HT-29 (cell line): ENCODE results near the gene TRPV4. TPM values are rescaled to one million over a fixed set of nuclear protein-coding genes. Genes with fewer than 3 reads are reported as not detected.
"Not testable (repeated sequence)": the region's sequence is repeated elsewhere in the genome, so short reads cannot be mapped to it uniquely, and the experiment has no call there.

Experiments
- DNase-seq: peaks from one replicate; pipeline ENCODE4 v3.0.0-alpha.2; 2015; ENCODE audit warnings: low spot score
- total RNA-seq: library from RNA; depleted of rRNA; stranded (reverse); fragments of >200 nt; shearing (Covaris generic); gene quantifications from 2 replicates; pipeline ENCODE4 v1.2.3, GENCODE V29; 2014; rRNA removed

The TRPV4 gene
- total RNA-seq: 0.05 TPM in 1 of 2 replicates, not detected in the other

DNA sequence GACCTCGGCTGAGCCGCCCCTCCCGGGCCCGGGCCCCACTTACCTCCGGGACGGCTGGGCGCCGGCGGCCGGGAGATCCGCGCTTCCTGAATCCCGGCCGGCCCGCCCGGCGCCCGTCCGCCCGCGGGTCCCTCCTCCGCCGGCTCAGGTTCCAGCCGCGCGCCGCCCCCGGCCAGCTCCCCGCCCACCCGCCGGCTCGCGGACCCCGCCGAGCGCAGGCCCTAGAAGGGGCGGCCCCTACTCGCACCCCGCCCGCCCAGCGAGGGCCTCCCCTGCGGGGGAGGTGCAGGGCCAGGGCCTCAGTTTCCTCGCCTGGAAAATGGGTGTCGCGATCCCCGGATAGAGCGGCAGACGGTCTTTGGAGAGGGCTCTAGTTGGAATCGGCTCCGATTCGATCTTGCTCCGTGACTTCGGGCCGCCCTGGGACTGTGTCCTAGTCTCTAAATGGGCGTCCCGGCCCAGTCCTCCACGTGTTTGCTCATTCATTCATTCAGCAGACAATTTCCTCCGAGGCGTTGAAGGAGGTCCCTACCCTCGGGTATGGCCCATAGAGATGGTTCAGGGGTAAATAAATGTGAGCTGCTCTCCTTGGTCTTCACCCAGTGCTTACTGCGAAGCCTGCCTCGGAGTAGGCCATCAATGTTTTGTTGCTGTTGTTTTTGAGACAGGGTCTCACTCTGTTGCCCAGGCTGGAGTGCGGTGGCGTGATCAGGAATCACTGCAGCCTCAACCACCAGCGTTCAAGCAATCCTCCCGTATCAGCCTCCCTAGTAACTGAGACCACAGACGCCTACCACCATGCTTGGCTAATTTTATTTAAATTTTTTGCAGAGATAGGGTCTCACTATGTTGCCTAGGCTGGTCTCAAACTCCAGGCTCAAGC lies at the start of gene TRPV4:
Gene TRPV4 (minus strand): TSS at position 92 of the 883 bp plus-strand sequence. CDS start 18,602 bp downstream, outside the sequence.
- DNase-seq: no peak

DNA sequence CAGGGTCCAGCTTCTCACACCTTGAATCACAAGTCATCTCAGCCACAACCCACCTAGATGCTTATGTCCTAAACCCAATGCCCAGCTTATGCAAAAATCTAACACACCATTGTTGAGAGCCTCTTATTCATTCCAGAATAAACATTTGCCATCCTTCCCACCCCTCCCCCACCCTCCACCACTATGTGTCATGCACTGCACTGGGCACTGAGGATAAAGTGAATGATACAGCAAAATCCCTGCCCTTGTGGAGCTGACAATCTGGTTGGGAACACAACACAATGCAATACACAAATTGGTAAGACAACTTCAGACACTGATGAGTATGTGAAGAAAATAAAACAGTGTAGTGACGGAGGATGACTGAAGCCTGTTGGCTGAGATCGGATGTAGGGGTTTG lies 48.6 kb upstream of the TRPV4 start:
- DNase-seq: no peak

DNA sequence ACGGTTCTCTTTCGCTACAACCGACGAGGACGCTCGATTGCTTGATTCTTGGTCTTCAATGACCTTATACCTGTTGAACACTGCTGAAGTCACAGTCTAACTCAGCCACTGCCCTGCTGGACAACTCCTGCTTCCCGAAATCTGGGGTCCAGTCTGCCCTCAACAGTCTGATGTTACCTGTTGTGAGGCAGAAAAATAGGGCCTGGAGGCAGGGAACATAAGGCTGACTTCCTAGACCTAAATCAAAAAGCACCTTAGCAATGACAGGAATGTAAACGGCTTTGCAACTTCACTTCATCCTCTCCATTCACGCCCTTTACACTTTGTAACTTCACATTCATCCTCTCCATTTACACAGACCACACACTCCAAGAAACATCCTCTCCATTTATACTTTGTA lies 47.7 kb upstream of the TRPV4 start:
- DNase-seq: peak; percentile 10

DNA sequence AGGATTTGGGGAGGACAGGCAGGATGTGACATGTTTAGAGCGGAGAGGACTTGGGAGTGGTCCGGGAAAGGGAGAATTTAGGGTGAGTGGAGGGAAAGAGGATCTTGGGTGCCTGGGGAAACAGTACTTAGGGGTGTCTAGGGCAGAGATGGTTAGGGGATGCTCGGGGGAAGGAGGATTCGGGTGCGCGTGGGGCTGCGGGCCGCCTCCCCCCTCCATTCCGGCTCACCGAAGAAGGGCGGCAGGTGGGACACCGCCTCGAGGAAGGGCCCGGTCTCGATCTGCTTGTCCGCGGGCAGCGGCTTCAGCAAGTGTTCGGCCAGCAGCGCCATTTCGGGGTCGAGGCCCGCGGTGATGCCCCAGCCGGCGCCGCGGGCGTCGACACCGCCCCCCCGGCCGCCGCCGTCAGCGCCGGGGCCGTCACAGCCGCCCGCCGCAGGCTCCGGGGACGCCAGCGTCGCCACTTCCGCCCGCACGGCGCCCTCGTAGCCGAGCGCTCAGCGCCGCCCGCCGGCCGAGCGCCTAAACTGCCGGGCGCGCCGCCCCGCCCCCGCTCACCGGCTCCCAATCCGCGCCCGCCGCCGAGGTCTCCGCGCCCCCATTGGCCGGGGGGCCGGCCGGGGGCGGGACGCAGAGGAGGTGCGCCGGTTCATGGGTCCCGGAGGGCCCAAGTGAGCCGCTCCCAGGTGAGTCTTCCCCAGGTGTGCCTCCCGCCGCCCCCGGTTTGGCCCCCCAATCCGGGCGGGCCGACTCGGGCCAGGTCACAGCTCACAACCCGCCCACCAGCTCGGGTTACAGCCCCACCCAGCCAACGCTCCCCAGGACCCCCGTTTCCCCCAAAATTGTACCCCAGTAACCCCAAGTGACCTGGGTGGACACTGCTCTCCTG lies 47.1 kb upstream of the TRPV4 start, which contains the start of gene GLTP:
Gene GLTP (minus strand): TSS at position 499 of the 889 bp plus-strand sequence. CDS start 167 bp downstream, at position 332.
- DNase-seq: peak; percentile 89

DNA sequence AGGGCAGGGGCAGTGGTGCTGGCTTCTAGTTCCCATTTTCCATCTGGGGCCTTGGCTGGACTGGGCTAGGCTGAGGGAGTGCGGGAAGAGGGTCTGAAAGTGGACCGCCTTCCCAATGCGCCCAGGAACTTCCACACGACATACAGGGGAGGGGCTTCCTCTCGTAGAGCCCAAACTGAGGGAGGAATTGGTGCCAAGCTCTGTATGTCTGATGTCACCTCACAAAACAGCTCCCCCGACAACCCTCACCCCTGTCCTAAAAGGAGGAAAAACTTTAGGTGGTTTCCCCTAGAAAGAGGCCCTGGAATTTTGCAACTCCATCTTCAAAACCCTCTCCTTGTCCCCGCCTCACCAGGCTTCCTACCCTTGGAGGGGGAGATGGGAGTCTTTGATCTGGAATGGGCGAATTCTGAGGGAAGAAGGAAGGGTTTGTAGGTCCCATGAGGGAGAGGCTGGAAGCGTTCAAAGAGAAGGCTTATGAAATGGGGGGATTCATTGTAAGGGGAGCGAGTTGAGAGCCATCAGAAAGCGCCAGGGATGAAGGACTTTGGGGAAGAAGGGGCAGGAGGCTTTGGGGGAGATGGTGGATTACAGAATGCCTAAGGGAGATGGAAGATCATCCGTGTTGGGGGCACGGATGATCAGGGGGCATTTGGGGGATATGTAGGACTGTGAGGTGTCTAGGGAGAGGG lies 46.3 kb upstream of the TRPV4 start:
- DNase-seq: peak; percentile 7

DNA sequence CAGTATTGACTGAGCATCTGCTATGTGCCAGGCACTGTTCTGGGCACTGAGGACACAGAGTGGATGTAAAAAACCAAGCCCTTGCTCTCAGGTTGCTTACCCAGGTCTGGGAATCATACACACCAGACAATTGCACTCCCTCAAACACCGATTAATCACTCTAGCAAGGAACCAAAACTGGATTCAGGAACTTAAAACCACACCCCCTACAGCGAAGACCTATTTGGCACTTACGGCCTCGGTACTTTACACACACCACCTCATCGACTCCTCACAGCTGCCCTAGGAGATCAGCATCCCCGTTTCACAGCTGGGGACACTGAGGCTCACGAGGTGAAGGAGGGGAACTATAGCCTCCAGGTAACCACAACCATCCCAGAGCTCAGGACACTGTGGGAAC lies 45.6 kb upstream of the TRPV4 start:
- no peak for DNase-seq

DNA sequence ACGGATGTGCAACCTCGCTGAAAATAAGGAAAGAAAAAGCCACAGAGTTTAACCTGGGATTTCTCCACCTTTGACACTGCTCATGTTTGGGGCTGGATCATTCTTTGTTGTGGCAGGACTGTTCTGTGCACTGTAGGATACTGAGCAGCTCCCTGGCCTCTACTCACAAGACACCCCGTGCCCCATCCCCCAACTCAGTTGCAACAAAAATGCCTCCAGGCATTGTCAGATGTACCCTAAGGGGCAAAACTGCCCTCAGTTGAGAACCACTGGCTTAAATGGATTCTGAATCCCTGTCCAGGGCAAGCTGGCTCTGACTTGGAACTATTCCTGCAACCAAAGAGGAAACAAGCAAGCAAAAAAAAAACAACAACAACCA lies 45.0 kb upstream of the TRPV4 start:
- DNase-seq: no peak

DNA sequence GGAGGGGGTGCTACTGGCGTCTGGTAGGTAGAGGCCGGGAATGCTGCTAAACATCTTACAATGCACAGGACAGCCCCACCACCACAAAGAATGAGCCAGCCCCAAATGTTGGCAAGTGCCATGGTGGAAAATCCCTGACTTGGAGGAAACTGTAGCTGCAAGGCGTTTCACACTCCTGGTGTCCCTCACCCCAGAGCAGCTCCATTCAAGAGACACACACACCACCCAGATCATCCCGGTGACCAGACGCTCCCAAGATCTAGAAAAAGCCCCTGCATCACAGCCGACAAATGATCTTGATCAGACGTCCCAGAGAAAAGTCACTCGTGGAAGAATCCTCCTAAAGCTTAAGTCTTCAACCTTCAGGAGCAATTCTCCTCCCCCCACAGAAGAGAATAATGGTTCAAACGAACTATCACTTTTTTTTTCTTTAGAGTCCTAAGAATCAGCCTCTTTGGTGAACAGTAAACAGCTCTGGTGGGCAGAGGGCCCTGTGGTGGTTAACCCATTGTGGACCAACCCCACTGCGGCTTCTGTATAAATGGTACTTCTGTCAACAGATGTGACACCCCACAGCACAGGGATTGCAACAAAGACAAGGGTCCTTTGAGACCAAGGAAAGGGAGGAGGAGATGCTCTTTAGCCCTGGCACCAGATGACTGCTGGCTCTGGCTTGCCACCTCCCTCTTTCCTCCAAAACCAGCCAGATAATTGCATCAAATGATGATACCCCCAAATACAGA lies 44.5 kb upstream of the TRPV4 start:
- DNase-seq: no peak

DNA sequence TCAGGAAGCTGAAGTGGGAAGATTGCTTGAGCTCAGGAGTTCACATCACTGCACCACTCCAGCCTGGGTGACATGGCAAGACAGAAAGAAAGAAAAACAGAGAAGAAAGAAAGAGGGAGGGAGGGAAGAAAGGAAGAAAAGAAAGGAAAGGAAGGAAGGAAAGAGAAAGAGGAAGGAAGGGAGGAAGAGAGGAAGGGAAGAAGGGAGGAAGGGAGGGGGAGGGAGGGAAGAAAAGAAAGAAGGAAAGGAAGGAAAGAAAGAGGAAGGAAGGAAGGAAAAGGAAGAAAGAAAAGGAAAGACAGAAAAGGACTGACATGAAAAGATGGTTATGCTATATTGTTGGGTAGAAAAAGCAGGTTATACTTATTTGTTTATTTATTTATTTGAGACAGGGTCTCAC lies 43.2 kb upstream of the TRPV4 start:
- no peak for DNase-seq

DNA sequence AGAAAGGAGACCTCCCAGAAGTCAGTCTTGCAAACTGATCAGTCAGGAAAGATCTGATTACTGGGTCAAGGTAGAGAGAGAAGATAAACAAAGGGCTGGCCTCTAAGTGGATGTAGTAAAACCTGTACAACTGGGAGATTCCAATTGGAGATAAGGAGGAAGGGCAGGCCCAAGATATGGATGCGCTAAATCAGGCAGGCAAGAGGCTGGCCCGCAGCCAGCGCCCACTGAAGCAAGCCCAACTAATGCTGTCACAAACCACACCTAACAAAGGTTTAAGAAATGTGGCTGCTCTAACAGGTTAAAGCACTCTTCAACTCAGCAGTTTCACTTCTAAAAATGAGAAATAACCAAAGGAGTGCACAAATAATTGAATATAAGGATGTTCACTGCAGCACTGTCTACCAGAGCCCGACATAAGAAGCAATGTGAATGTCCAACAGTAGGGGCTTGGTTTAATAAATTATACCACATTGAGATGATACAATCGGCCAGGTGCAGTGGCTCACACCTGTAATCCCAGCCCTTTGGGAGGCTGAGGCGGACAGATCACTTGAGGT lies 42.5 kb upstream of the TRPV4 start:
- DNase-seq: peak; percentile 68

DNA sequence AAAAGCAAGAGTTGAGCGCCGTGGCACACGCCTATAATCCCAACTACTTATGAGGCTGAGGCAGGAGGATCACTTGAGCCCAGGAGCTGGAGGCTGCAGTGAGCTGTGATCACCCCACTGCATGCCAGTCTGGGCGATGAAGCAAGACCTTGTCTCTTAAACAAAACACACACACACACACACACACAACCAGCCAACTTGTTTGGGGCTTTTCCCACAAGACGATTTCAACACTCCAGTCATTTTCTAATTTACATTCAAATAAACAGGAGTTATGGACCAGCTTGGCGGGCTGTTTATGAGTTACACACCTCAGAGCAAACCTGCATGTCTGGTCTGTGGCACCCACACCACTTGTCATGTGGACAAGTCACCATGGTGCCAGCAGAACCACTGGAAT lies 40.5 kb upstream of the TRPV4 start:
- DNase-seq: no peak

DNA sequence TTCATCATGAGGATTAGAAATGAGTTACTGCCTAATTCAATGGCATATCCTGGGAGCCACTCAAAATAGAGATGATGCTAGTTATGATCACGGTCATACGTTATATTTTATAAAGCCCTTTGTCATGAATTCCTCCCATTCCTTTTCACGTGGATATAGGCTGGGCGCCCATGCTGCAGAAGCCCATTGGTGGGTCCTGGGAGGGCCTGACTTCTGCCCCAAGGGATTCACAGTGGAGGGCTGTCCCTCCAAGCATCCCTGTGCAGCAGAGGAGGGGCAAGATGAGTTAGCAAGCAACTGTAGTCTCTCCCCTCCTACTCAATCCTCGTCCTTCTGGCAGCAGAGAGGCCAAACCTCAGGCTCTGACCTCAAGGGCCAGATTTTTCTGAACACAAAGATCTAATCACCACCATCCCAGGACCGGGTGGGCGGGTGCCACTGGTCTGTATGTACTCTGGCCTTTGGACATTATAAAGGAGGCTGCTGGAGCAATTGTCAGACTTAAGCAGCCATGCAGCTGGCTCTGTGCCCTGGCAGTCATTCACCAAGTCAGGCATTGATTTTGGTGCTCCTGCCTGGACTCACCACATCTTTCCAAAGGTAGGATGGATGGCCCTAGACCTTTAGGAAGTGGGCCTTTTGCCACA lies 38.6 kb upstream of the TRPV4 start:
- no peak for DNase-seq

DNA sequence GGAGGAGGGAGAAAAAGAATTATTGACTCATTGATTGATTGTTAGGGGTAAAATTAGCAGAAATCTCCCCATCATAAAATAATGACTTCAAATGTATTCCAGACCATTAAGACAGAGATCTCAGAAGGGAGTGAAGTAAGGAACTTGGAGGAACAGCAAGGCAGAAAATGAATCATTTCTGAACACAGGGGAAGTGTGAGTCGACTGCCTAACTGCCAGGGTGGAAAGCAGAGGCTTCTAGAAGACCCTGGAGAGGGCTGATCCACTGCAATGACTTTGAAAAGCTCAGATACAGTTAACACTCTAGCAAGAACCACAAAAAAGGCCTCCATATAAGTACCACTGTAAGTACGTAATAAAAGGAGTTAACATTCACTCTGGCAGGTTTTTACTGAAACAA lies 37.5 kb upstream of the TRPV4 start:
- DNase-seq: no peak

DNA sequence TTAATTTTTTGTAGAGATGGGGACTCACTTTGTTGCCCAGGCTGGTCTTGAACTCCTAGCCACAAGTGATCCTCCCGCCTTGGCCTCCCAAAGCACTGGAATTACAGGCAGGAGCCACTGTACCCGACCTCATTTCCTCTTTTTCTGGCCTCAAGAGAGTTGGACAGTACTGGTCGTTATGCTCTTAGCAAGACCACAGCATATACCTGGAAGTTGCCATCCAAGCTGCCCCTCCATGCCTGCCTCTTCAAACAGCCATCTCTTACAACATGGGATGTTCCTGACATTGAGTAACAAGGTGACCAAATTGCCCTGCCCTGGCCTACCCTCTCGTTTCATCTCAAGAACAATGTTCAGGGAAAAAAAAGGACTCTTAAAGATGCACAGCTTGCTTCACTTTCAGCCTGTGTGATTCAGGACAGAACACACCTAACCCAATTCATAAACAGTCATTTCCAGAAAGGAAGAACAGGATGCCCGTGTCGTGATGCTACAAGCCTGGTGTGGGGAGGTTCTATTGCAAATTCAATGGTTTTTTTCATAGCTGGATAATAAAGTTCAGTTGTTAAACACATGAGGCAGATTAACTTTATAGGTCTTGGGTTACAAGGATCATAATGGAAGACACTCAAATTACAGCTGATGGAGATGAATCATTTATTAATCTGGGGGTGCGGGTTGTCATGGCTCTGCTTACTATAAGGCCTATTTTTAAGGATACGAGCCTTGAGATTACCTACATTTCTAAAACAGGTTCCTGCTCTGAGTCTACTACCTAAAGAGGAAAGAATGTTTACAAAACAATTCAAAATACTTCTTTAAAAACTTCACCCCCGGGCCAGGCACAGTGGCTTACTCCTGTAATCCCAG lies 35.2 kb upstream of the TRPV4 start:
- DNase-seq: no peak

DNA sequence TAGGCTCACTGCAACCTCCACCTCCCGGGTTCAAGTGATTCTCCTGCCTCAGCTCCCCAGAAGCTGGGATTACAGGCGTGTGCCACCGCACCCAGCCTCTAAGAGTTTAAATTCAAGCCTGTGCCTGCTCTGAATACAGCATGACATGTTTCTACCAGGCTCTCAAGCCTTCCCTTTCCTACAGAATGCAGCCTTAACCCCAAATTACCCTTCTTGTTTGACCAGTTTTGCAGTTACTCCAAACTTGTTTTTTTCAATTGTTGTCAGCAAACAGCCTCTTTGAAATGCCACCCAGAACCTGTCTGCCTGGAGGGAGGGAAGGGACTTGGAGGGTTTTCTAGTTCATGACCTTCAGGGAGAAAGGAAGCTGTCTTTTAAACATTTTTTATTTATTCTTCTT lies 31.7 kb upstream of the TRPV4 start:
- DNase-seq: peak; percentile 76

DNA sequence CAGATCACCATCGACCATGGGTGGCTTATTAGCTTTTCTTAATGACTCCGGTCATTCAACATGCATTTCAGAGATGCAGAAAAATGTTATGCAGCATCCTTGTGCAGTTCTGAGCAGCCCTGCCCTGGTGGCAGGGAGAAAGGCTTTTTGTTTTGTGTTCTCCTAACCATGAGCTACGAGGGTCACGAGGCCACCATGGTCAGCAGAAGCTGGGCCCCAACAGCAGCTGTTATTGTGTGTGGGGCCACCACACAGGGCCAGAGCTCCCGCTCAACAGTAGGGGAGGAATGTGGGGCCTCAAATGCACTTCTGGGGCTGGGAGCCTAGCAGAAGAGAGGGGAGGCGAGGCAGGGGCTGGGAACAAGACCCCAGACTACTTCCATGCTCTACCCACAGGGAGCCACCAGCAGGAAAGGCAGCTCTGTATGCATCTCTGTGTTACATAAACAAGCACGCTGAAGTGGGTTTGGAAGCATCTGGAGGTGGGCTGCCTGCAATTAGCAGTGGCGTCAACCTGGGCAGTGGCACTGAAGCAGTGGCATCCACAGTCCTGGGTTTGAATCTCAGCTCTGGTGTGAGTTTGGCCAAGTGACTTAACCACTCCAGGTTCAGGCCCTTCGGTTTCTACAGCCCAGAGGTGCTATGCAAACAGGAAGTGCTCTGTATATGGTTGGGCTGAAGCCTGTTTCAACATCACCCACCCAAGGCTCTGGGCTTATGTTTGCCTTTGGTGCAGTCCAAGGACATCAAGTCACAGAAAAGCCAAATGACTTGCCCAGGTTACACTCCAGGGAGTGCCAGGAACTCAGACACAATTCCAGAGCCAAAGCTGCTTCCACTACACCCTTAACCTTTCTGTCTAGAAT lies 30.9 kb upstream of the TRPV4 start:
- DNase-seq: peak; percentile 71

DNA sequence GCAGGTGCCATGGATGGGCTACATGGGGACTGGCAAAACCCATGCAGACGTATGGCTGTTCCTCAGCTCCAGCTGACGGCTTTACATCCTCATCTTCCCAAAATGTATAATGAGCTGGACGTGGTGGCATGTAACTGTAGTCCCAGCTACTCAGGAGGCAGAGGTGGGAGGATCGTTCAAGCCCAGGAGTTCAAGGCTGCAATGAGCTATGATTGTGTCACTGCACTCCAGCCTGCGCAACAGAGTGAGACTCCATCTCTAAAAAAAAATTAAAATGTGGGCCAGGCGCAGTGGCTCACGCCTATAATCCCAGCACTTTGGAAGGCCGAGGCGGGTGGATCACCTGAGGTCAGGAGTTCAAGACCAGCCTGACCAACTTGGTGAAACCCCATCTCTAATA lies 29.3 kb upstream of the TRPV4 start:
- not testable (repeated sequence) for DNase-seq

DNA sequence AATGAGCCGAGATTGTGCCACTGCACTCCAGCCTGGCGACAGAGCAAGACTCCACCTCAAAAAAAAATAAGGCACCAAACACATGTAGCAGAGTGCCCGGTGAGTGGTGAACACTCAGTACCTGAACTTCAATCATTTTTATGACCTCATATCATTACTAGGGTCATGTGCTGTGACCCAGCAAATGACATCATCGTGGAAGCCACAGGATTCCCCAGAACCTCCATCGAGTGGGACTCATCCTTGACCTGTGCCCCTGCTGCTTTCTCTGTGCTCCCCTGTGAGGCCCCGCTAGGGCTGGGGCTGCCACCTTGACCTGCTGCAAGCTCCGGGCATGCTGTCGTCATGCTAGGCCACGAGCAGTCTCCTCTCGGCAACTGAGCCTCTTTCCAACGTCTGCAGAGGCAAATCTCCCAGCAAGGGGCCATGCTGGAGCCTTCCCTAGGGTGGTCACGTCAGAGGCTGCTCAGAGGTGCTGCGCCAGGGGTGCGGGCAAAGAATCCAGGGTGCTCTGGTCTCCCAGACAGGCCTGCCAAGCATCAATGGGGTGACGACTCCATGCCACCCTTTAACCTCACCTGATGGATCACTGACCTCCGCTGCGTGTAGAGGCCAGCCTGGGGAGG lies 28.6 kb upstream of the TRPV4 start:
- DNase-seq: no peak
